Osteocyte (in vitro differentiated cells): Measurements from ENCODE around the gene SCAF4. TPM values are rescaled to one million over a fixed set of nuclear protein-coding genes. Genes with fewer than 3 reads are reported as not detected.
"Not testable (repeated sequence)": the region's sequence is repeated elsewhere in the genome, so short reads cannot be mapped to it uniquely, and the experiment has no call there.

ENCODE experiments used
- DNase-seq: peaks from one replicate; pipeline ENCODE4 v3.0.0; 2021; ENCODE audit warnings: mixed read lengths; ENCODE audit not compliant: unreplicated experiment; ENCODE audit errors: extremely low spot score
- H3K27ac Mint-ChIP-seq: one replicate; pipeline ENCODE4 v1.8.0; 2021; ENCODE audit warnings: mild to moderate bottlenecking, mixed read lengths; ENCODE audit not compliant: unreplicated experiment
- H3K27me3 Mint-ChIP-seq: one replicate; pipeline ENCODE4 v1.8.0; 2021; ENCODE audit warnings: mixed read lengths; ENCODE audit not compliant: unreplicated experiment
- H3K36me3 Mint-ChIP-seq: one replicate; pipeline ENCODE4 v1.8.0; 2021; ENCODE audit warnings: mixed read lengths; ENCODE audit not compliant: unreplicated experiment
- H3K4me1 Mint-ChIP-seq: one replicate; pipeline ENCODE4 v1.8.0; 2021; ENCODE audit warnings: mixed read lengths; ENCODE audit not compliant: unreplicated experiment
- H3K4me3 Mint-ChIP-seq: one replicate; pipeline ENCODE4 v1.8.0; 2021; ENCODE audit warnings: mild to moderate bottlenecking, moderate library complexity, mixed read lengths; ENCODE audit not compliant: unreplicated experiment
- H3K9me3 Mint-ChIP-seq: one replicate; pipeline ENCODE4 v1.8.0; 2021; ENCODE audit warnings: mixed read lengths; ENCODE audit not compliant: unreplicated experiment
- total RNA-seq: library from RNA; stranded (reverse); gene quantifications from 2 replicates; pipeline ENCODE4 v1.2.1, GENCODE V29; 2021
- TF ChIP-seq, protein P1 (sequence below): fragments of 200-600 bp; sonication (generic); IDR thresholded peaks from 2 replicates; pipeline ENCODE4 v1.5.0; 2021; ENCODE audit warnings: antibody characterized with exemption, mild to moderate bottlenecking, moderate library complexity

SCAF4 gene
- total RNA-seq, 1 donor from 2014 or later: 32.7 TPM

DNA sequence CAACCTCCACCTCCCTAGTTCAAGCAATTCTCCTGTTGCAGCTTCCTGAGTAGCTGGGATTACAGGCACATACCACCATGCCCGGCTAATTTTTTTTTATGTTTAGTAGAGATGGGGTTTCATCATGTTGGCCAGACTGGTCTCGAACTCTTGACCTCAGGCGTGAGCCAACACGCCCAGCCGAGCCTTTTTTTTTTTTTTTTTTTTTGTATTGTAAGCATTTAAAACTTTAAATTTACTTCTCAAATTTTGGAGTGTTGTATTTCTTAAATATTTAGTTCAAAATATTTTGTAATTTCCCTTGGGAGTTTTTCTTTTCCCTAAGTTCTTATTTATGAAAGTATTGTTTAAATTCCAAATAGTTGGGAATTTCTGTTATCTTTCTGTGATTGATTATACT is 9.2 kb upstream of the SCAF4 start:
- Mint-ChIP-seq H3K36me3 (peaks cover 7% of the 10 kb centered on the region), H3K27ac (no peak overlapping the region)

DNA sequence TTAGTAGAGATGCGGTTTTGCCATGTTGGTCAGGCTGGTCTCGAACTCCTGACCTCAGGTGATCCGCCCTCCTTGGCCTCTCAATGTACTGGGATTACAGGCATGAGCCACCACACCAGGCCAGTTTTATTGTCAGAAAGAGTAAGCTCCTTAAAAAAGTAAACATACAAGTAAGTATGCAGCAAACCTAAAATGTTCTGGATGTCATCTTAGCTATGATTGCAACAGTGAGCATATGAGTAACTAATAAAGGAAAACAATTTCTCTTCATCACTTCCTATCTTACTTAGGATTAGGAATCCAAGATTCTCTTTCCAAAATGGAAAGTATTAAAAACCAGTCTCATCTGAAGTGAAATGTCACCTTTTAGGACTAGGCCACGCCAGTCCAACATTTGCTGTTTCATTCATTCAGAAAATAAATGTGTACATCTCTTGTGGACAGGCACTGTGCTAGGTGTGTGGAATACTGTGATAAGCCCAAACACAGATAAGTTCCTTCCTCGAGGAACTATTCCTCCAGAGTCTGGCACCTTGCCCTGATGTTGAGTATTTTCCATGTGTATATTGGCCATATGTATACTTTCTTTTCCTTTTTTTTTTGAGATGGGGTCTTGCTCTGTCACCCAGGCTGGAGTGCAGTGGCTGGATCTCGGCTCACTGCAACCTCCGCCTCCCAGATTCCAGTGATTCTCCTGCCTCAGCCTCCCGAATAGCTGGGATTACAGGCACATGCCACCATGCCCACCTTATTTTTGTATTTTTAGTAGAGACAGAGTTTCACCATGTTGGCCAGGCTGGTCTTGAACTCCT is 5.9 kb upstream of the SCAF4 start:
- H3K36me3 Mint-ChIP-seq, DNase-seq, H3K4me3 Mint-ChIP-seq, H3K4me1 Mint-ChIP-seq, H3K27ac Mint-ChIP-seq, H3K27me3 Mint-ChIP-seq, H3K9me3 Mint-ChIP-seq: not testable (repeated sequence)

More for the DNA sequence above, 9.2 kb upstream of the SCAF4 start:
- Mint-ChIP-seq H3K4me3 (no peak overlapping the region), H3K9me3 (peaks cover 19% of the 10 kb centered on the region), H3K27me3 (no peaks in the 10 kb centered on the region), H3K4me1 (no peaks in the 10 kb centered on the region)
- no peak for DNase-seq
- TF ChIP-seq, protein P1, sequence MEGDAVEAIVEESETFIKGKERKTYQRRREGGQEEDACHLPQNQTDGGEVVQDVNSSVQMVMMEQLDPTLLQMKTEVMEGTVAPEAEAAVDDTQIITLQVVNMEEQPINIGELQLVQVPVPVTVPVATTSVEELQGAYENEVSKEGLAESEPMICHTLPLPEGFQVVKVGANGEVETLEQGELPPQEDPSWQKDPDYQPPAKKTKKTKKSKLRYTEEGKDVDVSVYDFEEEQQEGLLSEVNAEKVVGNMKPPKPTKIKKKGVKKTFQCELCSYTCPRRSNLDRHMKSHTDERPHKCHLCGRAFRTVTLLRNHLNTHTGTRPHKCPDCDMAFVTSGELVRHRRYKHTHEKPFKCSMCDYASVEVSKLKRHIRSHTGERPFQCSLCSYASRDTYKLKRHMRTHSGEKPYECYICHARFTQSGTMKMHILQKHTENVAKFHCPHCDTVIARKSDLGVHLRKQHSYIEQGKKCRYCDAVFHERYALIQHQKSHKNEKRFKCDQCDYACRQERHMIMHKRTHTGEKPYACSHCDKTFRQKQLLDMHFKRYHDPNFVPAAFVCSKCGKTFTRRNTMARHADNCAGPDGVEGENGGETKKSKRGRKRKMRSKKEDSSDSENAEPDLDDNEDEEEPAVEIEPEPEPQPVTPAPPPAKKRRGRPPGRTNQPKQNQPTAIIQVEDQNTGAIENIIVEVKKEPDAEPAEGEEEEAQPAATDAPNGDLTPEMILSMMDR: no peak

DNA sequence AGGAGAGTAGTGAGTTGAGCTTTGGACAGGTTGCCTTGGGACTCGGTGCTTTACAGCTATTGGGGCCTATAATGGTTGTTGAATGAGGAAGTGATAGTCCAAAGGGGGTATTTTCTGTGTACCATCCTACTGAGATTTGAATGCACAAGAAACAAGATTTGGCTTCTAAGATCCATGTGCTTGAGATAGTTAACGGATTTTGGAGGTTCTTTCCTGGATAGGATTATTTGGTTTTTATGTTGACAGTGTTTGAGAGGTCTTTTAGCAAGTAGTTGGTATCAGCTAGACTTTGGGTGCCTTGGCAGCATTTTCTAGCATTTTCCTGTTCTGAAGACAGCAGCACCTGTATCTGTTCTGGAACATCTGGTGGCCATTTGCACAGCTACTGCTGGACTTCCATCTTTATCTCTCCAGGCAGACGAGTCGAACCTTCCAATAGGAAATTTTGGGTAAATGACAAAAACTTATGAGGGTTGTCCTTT is 3.6 kb upstream of the SCAF4 start:
- DNase-seq: no peak
- Mint-ChIP-seq H3K4me3 (no peak overlapping the region), H3K27me3 (no peaks in the 10 kb centered on the region), H3K36me3 (peaks cover 2% of the 10 kb centered on the region), H3K9me3 (no peaks in the 10 kb centered on the region), H3K27ac (no peak overlapping the region), H3K4me1 (peaks cover under 1% of the 10 kb centered on the region)
- TF ChIP-seq, protein P1: no peak

DNA sequence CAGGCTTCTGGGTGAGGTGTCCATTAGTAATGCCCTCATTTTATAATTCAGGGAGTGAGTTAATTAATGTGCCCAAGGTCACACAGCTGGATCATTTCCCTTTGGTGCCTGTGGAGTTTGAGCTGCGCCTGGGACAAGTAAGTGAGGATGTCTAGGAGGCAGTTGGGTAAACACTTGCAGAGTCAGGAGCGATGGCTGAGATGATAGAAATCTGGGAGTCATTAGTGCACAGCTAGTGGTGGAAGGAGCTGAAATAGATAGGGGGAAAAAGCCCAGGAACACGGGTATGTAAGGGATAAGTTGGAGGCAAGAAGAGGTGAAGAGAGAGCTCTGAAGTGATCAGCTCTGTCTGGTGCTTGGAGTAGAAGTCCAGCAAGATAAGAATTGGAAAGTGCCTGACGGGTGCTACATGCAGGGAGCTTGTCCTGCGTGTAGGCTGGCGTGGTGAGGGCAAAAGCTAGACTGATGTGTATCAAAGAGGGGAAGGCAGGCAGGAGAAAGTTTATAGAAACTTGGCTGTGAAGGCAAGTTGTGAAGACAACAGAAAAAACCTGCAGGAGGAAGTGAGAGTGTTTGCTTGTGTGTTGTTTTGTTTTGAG is 1.7 kb upstream of the SCAF4 start:
- H3K36me3 Mint-ChIP-seq: no peaks in the 10 kb centered on the region
- no peak overlapping the region for H3K27ac Mint-ChIP-seq
- TF ChIP-seq, protein P1: no peak
- H3K9me3 Mint-ChIP-seq: no peaks in the 10 kb centered on the region
- no peak for DNase-seq
- H3K4me3 Mint-ChIP-seq: no peak overlapping the region
- H3K4me1 Mint-ChIP-seq: peaks cover 3% of the 10 kb centered on the region
- no peaks in the 10 kb centered on the region for H3K27me3 Mint-ChIP-seq

DNA sequence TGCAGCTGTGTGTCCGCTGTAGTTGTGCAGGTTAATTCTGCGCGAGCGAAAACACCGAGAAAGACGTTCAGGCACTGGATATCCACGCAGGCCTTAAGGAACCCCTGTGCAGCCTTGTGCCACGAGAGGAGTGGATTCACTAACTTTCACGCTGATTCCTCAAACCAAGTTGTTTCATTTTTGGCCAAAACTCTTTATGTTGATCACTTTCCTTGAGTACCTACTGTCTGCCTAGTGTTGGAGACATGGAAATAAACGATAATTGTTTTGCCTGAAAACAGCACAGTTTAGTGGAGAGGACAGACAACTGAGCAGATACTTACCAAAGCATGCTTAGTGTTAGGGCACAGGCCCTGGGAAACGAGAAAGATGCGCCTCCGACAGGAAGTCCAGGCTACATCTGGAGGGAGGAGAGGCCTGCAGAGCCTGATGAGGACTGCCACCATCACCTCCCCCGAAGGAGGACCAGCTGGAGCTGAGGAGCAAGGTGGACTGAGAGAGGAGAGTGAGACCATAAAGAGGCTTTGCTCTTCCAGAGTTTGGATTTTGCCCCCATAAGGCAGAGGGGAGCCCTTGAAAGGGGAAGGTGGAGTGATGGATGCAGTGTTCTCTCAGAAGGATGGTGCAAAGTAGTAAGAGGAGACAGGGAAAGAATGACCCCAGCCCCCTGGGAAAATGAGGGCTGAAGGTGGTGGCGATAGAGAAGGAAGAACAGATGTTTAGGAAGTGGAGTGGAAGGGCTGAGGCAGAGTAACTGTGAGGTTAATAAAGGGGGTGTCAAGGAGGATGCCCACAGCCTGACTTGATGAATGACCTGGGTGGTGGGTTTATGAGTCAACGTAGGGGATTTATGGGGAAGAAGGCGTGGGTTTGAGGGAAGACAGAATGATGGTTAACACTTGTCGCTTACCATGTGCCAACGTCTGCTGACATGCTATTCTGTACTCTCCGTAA is 956 bp upstream of the SCAF4 start:
- H3K9me3 Mint-ChIP-seq: no peaks in the 10 kb centered on the region
- no peak for DNase-seq
- no peak overlapping the region for H3K4me3 Mint-ChIP-seq
- TF ChIP-seq, protein P1: no peak
- H3K36me3 Mint-ChIP-seq: no peaks in the 10 kb centered on the region
- peaks cover 3% of the 10 kb centered on the region for H3K4me1 Mint-ChIP-seq
- H3K27me3 Mint-ChIP-seq: no peaks in the 10 kb centered on the region
- H3K27ac Mint-ChIP-seq: no peak overlapping the region
